Stimulated activated CD4-positive, alpha-beta T cell treated with anti-CD3 and anti-CD28 coated beads, Interleukin-12 subunit alpha, Interleukin-12 subunit beta, amount 100 ng/mL, for 24 hours (primary cell): Measurements from ENCODE around the gene HOXB9.

Source experiments
- DNase-seq, 2 experiments: peaks; one replicate each; pipeline ENCODE4 v3.0.0-alpha.2; 2020; ENCODE audit warnings: low read depth in 2 of 2

The HOXB9 gene

GRCh38 chr17:48583708-48584222 is 42.4 kb downstream of the HOXB9 start:
- no peak for DNase-seq

DNA sequence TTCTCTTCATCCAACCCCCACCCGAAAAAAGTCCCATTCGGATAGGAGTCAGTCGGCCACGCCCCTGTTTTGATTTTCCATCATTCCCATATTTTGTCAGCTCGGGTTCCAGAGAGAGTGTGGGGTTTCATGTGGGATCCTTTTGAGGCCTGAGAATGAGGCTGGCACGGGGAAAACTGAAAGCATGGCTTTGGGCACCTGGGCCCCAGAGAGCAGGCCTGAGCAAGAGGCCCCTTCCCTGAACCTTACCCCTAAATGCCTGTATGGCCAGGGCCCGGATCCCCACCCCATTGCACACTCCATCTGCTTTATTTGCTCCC is 43.4 kb downstream of the HOXB9 start:
- no peak for DNase-seq

- no peak for DNase-seq
Measured at GRCh38 chr17:48579760-48580554, 46.2 kb downstream of the HOXB9 start.

GRCh38 chr17:48579471-48579759 is 46.7 kb downstream of the HOXB9 start:
- DNase-seq: no peak

GRCh38 chr17:48578616-48579470 is 47.3 kb downstream of the HOXB9 start:
- no peak for DNase-seq

- DNase-seq: peak in 1 of 2 experiments; percentile 65
Measured at GRCh38 chr17:48577946-48578615, 48.1 kb downstream of the HOXB9 start, which contains the start of gene HOXB4. HOXB4 (minus strand) TSS chr17:48578350; CDS start chr17:48578319, 31 bp downstream.

GRCh38 chr17:48577330-48577945 is 48.7 kb downstream of the HOXB9 start:
- no peak for DNase-seq

GRCh38 chr17:48576479-48577309 is 49.5 kb downstream of the HOXB9 start:
- DNase-seq: no peak

GRCh38 chr17:48575673-48576478 is 50.3 kb downstream of the HOXB9 start:
- DNase-seq: no peak

GRCh38 chr17:48575066-48575582 is 51.0 kb downstream of the HOXB9 start:
- no peak for DNase-seq

GRCh38 chr17:48574505-48575065 is 51.6 kb downstream of the HOXB9 start:
- DNase-seq: no peak

DNA sequence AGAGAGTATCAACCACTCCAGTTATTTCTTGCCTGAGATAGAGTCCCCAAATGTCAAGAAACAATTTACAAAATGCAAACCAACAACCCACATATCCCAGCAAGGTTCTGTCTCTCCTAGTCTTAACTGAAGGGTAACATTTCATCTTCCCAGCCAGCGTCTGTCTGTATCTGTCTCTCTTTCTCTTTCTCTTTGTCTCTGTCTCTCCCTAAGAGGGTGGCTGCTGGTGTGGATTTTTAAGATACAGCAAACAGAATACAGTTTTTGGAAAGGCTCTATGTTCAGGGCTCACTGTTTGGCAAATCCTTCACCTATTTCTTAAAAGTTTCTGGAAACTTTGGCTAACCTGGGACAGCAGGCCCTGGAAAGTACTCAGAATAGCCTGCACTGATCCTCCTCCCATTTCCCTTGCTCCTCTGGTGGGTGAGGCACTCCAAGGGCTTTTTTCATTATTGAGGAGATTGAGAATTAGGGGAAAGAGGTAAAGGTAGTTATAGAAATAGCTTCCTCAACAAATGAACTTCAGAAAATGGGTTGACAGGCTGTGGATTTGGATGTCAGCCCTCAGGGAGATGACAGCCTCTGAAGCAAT is 54.2 kb downstream of the HOXB9 start:
- no peak for DNase-seq
